Endothelial cell of umbilical vein (primary cell): Measurements from ENCODE around the gene FREM1. TPM values are rescaled to one million over a fixed set of nuclear protein-coding genes. Genes with fewer than 3 reads are reported as not detected.

ENCODE experiments used
- BruUV-seq: library from RNA; stranded (reverse); fragments of 400-500 nt; replicated peaks from 2 replicates; lab custom pipeline; 2021; lab: Mats Ljungman, UMichigan
- CTCF ChIA-PET: fragments of 300-600, 350-600 bp; sonication (Branson Sonifier 250); formaldehyde crosslinking; loops from one replicate; lab custom pipeline; 2021; ENCODE audit warnings: antibody characterized with exemption, inconsistent platforms; lab: Charles Lee
- POLR2A ChIA-PET: fragments of 300-600, 350-600 bp; sonication (Branson Sonifier 250); formaldehyde crosslinking; loops from one replicate; lab custom pipeline; 2021; ENCODE audit warnings: antibody characterized with exemption, inconsistent platforms; lab: Charles Lee
- DNase-seq: peaks from one replicate; pipeline ENCODE4 v3.0.0-alpha.2; 2011; ENCODE audit warnings: low read depth, low spot score
- FAIRE-seq: peaks from 2 replicates; lab custom pipeline; 2011; peaks lifted over from hg19 to GRCh38; lab: Jason Lieb, UNC
- H2AFZ ChIP-seq: 2 replicates; pipeline ENCODE4 v1.6.0; 2012; ENCODE audit warnings: low read depth, low read length, control low read depth, inconsistent platforms
- H3K27ac ChIP-seq: 2 replicates; pipeline ENCODE4 v1.5.1; 2011; ENCODE audit warnings: low read depth, mild to moderate bottlenecking, control low read depth, low read length, moderate library complexity; ENCODE audit not compliant: insufficient read depth
- H3K27me3 ChIP-seq, 2 experiments: 2 replicates each; pipeline versions ENCODE4 v1.6.0 to v1.6.1; 2011; ENCODE audit warnings: low read length in 2 of 2, mixed read lengths in 1 of 2; ENCODE audit not compliant: control insufficient read depth in 2 of 2, insufficient read depth in 2 of 2
- H3K36me3 ChIP-seq, 2 experiments: 2 replicates in 1 of 2; 3 replicates in 1 of 2; pipeline ENCODE4 v1.5.1; 2011; ENCODE audit warnings: low read length in 2 of 2, mild to moderate bottlenecking in 1 of 2, moderate library complexity in 1 of 2; ENCODE audit not compliant: control insufficient read depth in 2 of 2, insufficient read depth in 2 of 2; ENCODE audit errors: extremely low read depth in 1 of 2
- H3K4me1 ChIP-seq: 3 replicates; pipeline ENCODE4 v1.5.1; 2011; ENCODE audit warnings: mild to moderate bottlenecking, low read length; ENCODE audit not compliant: control insufficient read depth, insufficient read depth; ENCODE audit errors: extremely low read depth
- H3K4me2 ChIP-seq: 2 replicates; pipeline ENCODE4 v1.6.1; 2011; ENCODE audit warnings: low read length, control low read depth, mixed read lengths; ENCODE audit not compliant: insufficient read depth
- H3K4me3 ChIP-seq, 3 experiments: fragments of 200-600 bp in 1 of 3; sonication (generic), shearing (Covaris generic) in 1 of 3; replicated peaks in 1 of 3; 2 replicates each; pipeline ENCODE4 v1.5.1; 2011 to 2016; ENCODE audit warnings: control low read depth in 3 of 3, low read length in 3 of 3, mild to moderate bottlenecking in 2 of 3, inconsistent platforms in 1 of 3, low read depth in 1 of 3, moderate library complexity in 1 of 3; ENCODE audit not compliant: insufficient read depth in 1 of 3
- H3K79me2 ChIP-seq: 2 replicates; pipeline ENCODE4 v1.6.0; 2012; ENCODE audit warnings: low read length, inconsistent platforms; ENCODE audit not compliant: control insufficient read depth, insufficient read depth
- H3K9ac ChIP-seq: replicated peaks from 2 replicates; pipeline ENCODE3; 2011; ENCODE audit warnings: low read length, control low read depth; ENCODE audit not compliant: insufficient read depth; ENCODE audit errors: extremely low read depth
- H3K9me1 ChIP-seq: replicated peaks from 3 replicates; pipeline ENCODE4 v1.6.0; 2011; ENCODE audit warnings: mild to moderate bottlenecking, low read length; ENCODE audit not compliant: control insufficient read depth, insufficient read depth; ENCODE audit errors: extremely low read depth
- H3K9me3 ChIP-seq: replicated peaks from 2 replicates; pipeline ENCODE4 v1.5.1; 2012; ENCODE audit warnings: low read length, inconsistent platforms; ENCODE audit not compliant: control insufficient read depth, insufficient read depth
- H4K20me1 ChIP-seq: replicated peaks from 2 replicates; pipeline ENCODE3; 2011; ENCODE audit warnings: mild to moderate bottlenecking, low read length; ENCODE audit not compliant: control insufficient read depth, insufficient read depth; ENCODE audit errors: extremely low read depth
- POLR2A ChIP-seq: IDR thresholded peaks from 2 replicates; pipeline ENCODE4 v1.6.1; 2012; ENCODE audit warnings: low read depth, mild to moderate bottlenecking, control low read depth, low read length
- POLR2AphosphoS5 ChIP-seq: IDR thresholded peaks from 2 replicates; pipeline ENCODE4 v1.6.1; 2012; ENCODE audit warnings: low read depth, mild to moderate bottlenecking, control low read depth, low read length, moderate library complexity; ENCODE audit not compliant: insufficient read depth
- dilution Hi-C: fragments of 300-500 bp; cut with MboI; formaldehyde crosslinking; loops from one replicate; pipeline ENCODE4 v1.15.0; 2019; ENCODE audit warnings: low sequenced_read_pairs; ENCODE audit not compliant: extremely low pct_ligation_motif_present
- intact Hi-C: fragments of 100-400 bp; cut with micrococcal nuclease; formaldehyde crosslinking; loops from one replicate; pipeline ENCODE4 v1.10.0; 2022
- polyA plus RNA-seq, 4 experiments: library from polyadenylated mRNA; depleted of rRNA in 3 of 4; stranded (reverse) in 3 of 4; unstranded in 1 of 4; fragments of >200 nt; gene quantifications; 2 replicates each; pipeline versions ENCODE4 v1.2.1 to v1.2.3, GENCODE V29; 2011 to 2012; ENCODE audit warnings: missing spikeins in 1 of 4
- total RNA-seq: library from RNA; stranded (reverse); gene quantifications from 2 replicates; pipeline ENCODE4 v1.2.3, GENCODE V29; 2021
- TF ChIP-seq, protein P1 (sequence below), 2 donors: IDR thresholded peaks; 1 replicate in 1 of 2; 2 replicates in 1 of 2; pipeline ENCODE4 v1.5.1; 2011; ENCODE audit warnings: low read length in 2 of 2, mild to moderate bottlenecking in 2 of 2, moderate library complexity in 2 of 2, control low read depth in 1 of 2, inconsistent platforms in 1 of 2, low read depth in 1 of 2; ENCODE audit not compliant: insufficient read depth in 1 of 2; ENCODE audit errors: extremely low read depth in 1 of 2

The FREM1 gene
- total and polyA plus RNA-seq, 2 donors (not counting 3 experiments of a cell fraction or from before 2014, with no cell fraction given), result 0.10 to 0.29 TPM

DNA sequence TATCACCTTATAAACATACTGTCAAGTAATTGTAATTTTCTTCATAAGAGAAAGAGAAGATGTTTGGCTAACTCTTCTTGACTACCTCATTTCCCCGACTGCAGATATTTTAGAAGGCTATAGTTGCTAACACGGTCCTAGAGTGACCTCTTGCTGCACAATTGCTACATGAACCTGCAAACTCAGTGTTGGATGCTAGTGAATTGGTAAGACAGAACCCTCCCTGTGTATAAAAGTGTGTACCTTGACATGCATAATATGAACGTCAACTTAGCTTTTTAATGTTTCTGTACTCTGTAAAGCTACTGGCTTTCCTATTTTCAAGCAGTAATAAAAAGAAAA is 141.0 kb downstream of the FREM1 start:
- Histone ChIP-seq H3K36me3 (no peaks in the 10 kb centered on the region), H3K79me2 (no peaks in the 10 kb centered on the region), H3K9ac (no peak overlapping the region), H3K4me2 (no peak overlapping the region), H2AFZ (no peak overlapping the region), H3K9me3 (no peaks in the 10 kb centered on the region), H3K4me1 (peaks cover 3% of the 10 kb centered on the region), H3K27ac (no peak overlapping the region), H3K27me3 (no peaks in the 10 kb centered on the region), H3K4me3 (no peak overlapping the region), H4K20me1 (no peaks in the 10 kb centered on the region), H3K9me1 (no peaks in the 10 kb centered on the region)
- ChIA-PET POLR2A (no interaction called here), CTCF (interaction anchor here (0.6 to 5.6 kb wide), 52 partner anchors 10 to 1735 kb away, joined by 3 to 130 read pairs (median 5); partner anchors contain the start of gene ZDHHC21)
- no peak for TF ChIP-seq POLR2A
- TF ChIP-seq, protein P1, sequence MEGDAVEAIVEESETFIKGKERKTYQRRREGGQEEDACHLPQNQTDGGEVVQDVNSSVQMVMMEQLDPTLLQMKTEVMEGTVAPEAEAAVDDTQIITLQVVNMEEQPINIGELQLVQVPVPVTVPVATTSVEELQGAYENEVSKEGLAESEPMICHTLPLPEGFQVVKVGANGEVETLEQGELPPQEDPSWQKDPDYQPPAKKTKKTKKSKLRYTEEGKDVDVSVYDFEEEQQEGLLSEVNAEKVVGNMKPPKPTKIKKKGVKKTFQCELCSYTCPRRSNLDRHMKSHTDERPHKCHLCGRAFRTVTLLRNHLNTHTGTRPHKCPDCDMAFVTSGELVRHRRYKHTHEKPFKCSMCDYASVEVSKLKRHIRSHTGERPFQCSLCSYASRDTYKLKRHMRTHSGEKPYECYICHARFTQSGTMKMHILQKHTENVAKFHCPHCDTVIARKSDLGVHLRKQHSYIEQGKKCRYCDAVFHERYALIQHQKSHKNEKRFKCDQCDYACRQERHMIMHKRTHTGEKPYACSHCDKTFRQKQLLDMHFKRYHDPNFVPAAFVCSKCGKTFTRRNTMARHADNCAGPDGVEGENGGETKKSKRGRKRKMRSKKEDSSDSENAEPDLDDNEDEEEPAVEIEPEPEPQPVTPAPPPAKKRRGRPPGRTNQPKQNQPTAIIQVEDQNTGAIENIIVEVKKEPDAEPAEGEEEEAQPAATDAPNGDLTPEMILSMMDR (IDR thresholded peaks at IDR 0.05; ENCODE audit: extremely low read depth in 1 of 2, insufficient read depth in 1 of 2, low read depth in 1 of 2, low read length in 2 of 2), result peak; percentile 47 to 55
- DNase-seq, result peak; percentile 80
- dilution Hi-C loops, result no loop called here
- no TSS peak for BruUV-seq
- peak; percentile 85 for FAIRE-seq
- intact Hi-C loops, result loop anchor here (1.0 to 5.0 kb wide), 5 partner anchors 106 to 1735 kb away; no protein-coding TSS in a partner anchor

DNA sequence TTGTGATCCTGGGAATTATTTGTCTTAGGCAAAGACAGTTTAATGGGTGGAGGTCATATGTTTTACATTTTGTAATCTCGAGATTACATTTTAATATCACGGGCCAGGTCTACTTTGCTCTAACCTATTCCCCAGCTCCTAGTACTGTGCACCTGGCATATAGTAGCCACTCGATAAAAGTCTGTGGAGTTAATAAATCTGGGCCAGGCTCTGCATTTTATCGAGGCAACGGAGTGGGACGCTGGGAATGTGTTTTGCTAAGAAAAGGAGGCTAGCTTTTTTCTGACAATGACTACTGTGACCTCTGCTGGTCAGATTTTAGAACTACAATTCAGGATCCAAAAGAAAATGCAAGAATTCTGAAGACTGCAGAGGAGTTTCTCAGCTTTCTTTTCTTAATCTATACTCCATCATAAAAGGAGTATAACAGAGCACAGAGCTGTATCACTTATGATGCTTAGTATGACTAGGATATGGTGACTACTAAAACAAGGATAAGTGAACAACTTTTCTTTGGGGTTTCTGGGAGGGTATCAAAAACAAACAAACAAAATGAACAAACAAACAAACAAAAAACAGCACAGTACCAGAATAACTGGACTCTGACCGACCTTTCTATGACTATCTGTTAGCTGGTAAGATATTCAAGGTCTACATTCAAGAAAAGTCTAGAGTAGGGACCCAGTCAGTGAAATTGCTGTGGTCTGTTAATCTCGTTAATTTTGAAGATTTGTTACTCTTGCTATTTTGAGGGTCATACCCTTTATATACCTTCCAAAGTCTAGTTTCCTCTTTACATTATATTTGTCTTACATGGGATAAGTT is 141.6 kb downstream of the FREM1 start:
- BruUV-seq, result no TSS peak
- peaks cover 3% of the 10 kb centered on the region for H3K4me1 ChIP-seq
- DNase-seq (peak; percentile 77), FAIRE-seq (peak; percentile 83)
- dilution Hi-C loops, result no loop called here
- no peaks in the 10 kb centered on the region for H3K27me3 ChIP-seq
- H3K4me2 ChIP-seq, result peak overlapping the region; percentile 40
- intact Hi-C loops, result loop anchor here (1.0 to 5.0 kb wide), 7 partner anchors 106 to 1734 kb away; no protein-coding TSS in a partner anchor
- no peaks in the 10 kb centered on the region for H3K9me3 ChIP-seq
- no peaks in the 10 kb centered on the region for H3K79me2 ChIP-seq
- TF ChIP-seq POLR2AphosphoS5, result no peak
- TF ChIP-seq, protein P1 (IDR thresholded peaks at IDR 0.05; ENCODE audit: extremely low read depth in 1 of 2, insufficient read depth in 1 of 2, low read depth in 1 of 2, low read length in 2 of 2), result peak; percentile 44 to 47
- POLR2A ChIA-PET, result no interaction called here
- H3K4me3 ChIP-seq, result no peak overlapping the region
- H4K20me1 ChIP-seq, result no peaks in the 10 kb centered on the region
- no peak overlapping the region for H3K9ac ChIP-seq
- H3K9me1 ChIP-seq, result no peaks in the 10 kb centered on the region
- H2AFZ ChIP-seq, result peak overlapping the region; percentile 77
- H3K27ac ChIP-seq, result no peak overlapping the region
- CTCF ChIA-PET, result interaction anchor here (0.6 to 5.6 kb wide), 60 partner anchors 10 to 1735 kb away, joined by 3 to 130 read pairs (median 4); partner anchors contain the start of gene ZDHHC21
- no peaks in the 10 kb centered on the region for H3K36me3 ChIP-seq
